ENCODE data around the gene PRDM16. TPM values are rescaled to one million over a fixed set of nuclear protein-coding genes. Genes with fewer than 3 reads are reported as not detected.
A peak's percentile ranks its signal among the peaks of the same experiment; 100 is the strongest.

Gene PRDM16
- total RNA-seq, 1 experiment from 2014 or later: 0.17 TPM

- no peak overlapping the region for H2BK120ac ChIP-seq (ENCODE audit: low read depth, low read length, poor library complexity, severe bottlenecking)
- H3T11ph ChIP-seq (ENCODE audit: low read length): no peak overlapping the region
- no peaks in the 10 kb centered on the region for H3K9me3 ChIP-seq (ENCODE audit: control insufficient read depth, low read depth, low read length)
- whole genome bisulfite sequencing (ENCODE audit: extremely low coverage, insufficient read length, low lambda C conversion rate): no CpG with 5 or more reads among the region's 12 CpGs
- Mint-ChIP-seq H3K4me3 (no peak overlapping the region), H3K36me3 (ENCODE audit: insufficient read depth in 1 of 3, low read depth in 3 of 3) (no peaks in the 10 kb centered on the region), H3K9me3 (no peaks in the 10 kb centered on the region; a peak in 1 of 5 replicates), H3K27ac (no peak overlapping the region; a peak in 1 of 7 replicates), H3K4me1 (peaks cover 0 to 7% of the 10 kb centered on the region in 2 experiments; a peak in 3 of 4 replicates), H3K27me3 (ENCODE audit: low read depth) (peaks cover 3% of the 10 kb centered on the region; the same call in 1 of the 2 replicates)
- H4K5ac ChIP-seq (ENCODE audit: insufficient read length, low read depth, low read length): no peak overlapping the region
- H3K18ac ChIP-seq (ENCODE audit: insufficient read length, low read depth, low read length): no peak overlapping the region
- no peaks in the 10 kb centered on the region for H3K79me1 ChIP-seq (ENCODE audit: insufficient read depth, low read depth, low read length, poor library complexity, severe bottlenecking)
- no peaks in the 10 kb centered on the region for H3K23me2 ChIP-seq (ENCODE audit: insufficient read length, low read depth, low read length, poor library complexity, severe bottlenecking)
- H3K79me2 ChIP-seq (ENCODE audit: insufficient read depth, low read length): no peaks in the 10 kb centered on the region
- no peak overlapping the region for H2BK15ac ChIP-seq (ENCODE audit: low read depth, low read length)
- no peak overlapping the region for H3K9ac ChIP-seq (ENCODE audit: extremely low read depth, insufficient read length, low read length)
- H2AFZ ChIP-seq (ENCODE audit: low read length): no peak overlapping the region
- no peak overlapping the region for H2AK5ac ChIP-seq (ENCODE audit: insufficient read length, low read length)
- H2BK20ac ChIP-seq (ENCODE audit: low read depth, low read length, poor library complexity, severe bottlenecking): no peak overlapping the region
- no peak overlapping the region for H2BK5ac ChIP-seq (ENCODE audit: insufficient read length, low read length)
- TF ChIP-seq CTCF (conservative IDR thresholded peaks at IDR 0.05): no peak
- H2BK12ac ChIP-seq (ENCODE audit: insufficient read length, low read depth, low read length): no peak overlapping the region
- no peaks in the 10 kb centered on the region for H4K20me1 ChIP-seq (ENCODE audit: control insufficient read depth, insufficient read depth, insufficient read length)
- H4K8ac ChIP-seq (replicated peaks; ENCODE audit: insufficient read length, low read depth, low read length): no peak overlapping the region
- 0 out of 2 replicates have a peak overlapping the region, but pooled peaks have one; percentile 56 for H3K14ac ChIP-seq (ENCODE audit: insufficient read depth, low read length)
- no peak overlapping the region for H3K23ac ChIP-seq (ENCODE audit: insufficient read length, low read depth, low read length)
- H3K56ac ChIP-seq (ENCODE audit: insufficient read length, low read depth, low read length): no peak overlapping the region
- H3K27ac ChIP-seq (ENCODE audit: insufficient read length, low read depth, low read length): no peak overlapping the region
- no peaks in the 10 kb centered on the region for H3K27me3 ChIP-seq (ENCODE audit: insufficient read depth, low read length)
- no peak overlapping the region for H3K4ac ChIP-seq (ENCODE audit: low read depth, low read length)
- H4K91ac ChIP-seq (ENCODE audit: insufficient read length, low read depth, low read length): no peak overlapping the region
- H3K4me2 ChIP-seq (ENCODE audit: insufficient read depth, insufficient read length, low read length): no peak overlapping the region
- DNase-seq: no peak
- no peaks in the 10 kb centered on the region for H3K4me1 ChIP-seq (ENCODE audit: insufficient read depth, low read length)
Measured at GRCh38 chr1:3133686-3134085, 64.7 kb downstream of the PRDM16 start.

All from H9 (cell line).